HG03521 (cell line): ENCODE results near the gene ATP6V0E1.
"Not testable (repeated sequence)": the region's sequence is repeated elsewhere in the genome, so short reads cannot be mapped to it uniquely, and the experiment has no call there.

Experiments
- ATAC-seq: cut with Tn5 transposase; IDR thresholded peaks from one replicate; pipeline ENCODE4 v1.9.1; 2021; ENCODE audit warnings: mild to moderate bottlenecking, moderate library complexity; ENCODE audit not compliant: unreplicated experiment

Gene ATP6V0E1

GRCh38 chr5:173001229-173001841, 17.8 kb downstream of the ATP6V0E1 start:
- ATAC-seq: peak; percentile 68

GRCh38 chr5:173003360-173003759, 19.8 kb downstream of the ATP6V0E1 start:
- no peak for ATAC-seq

- no peak for ATAC-seq
These were observed 20.4 kb downstream of the ATP6V0E1 start for GRCh38 chr5:173004013-173004412.

- no peak for ATAC-seq
These were observed 20.9 kb downstream of the ATP6V0E1 start for GRCh38 chr5:173004447-173004846.

- ATAC-seq: no peak
These were observed 26.4 kb downstream of the ATP6V0E1 start for GRCh38 chr5:173010021-173010420.

GRCh38 chr5:173010547-173011464, 27.2 kb downstream of the ATP6V0E1 start:
- ATAC-seq: no peak

GRCh38 chr5:173011566-173011965, 28.0 kb downstream of the ATP6V0E1 start:
- no peak for ATAC-seq

- ATAC-seq: no peak
These were observed 29.3 kb downstream of the ATP6V0E1 start for GRCh38 chr5:173012882-173013281.

- no peak for ATAC-seq
These were observed 31.1 kb downstream of the ATP6V0E1 start for GRCh38 chr5:173014671-173015070.

GRCh38 chr5:173015192-173015591, 31.6 kb downstream of the ATP6V0E1 start:
- no peak for ATAC-seq

- no peak for ATAC-seq
These were observed 32.3 kb downstream of the ATP6V0E1 start for GRCh38 chr5:173015598-173016455.

GRCh38 chr5:173016598-173017046, 33.1 kb downstream of the ATP6V0E1 start:
- no peak for ATAC-seq

GRCh38 chr5:173017087-173017486, 33.5 kb downstream of the ATP6V0E1 start:
- not testable (repeated sequence) for ATAC-seq

GRCh38 chr5:173018358-173018757, 34.8 kb downstream of the ATP6V0E1 start:
- no peak for ATAC-seq

- ATAC-seq: no peak
These were observed 36.6 kb downstream of the ATP6V0E1 start for GRCh38 chr5:173020154-173020581.

- no peak for ATAC-seq
These were observed 37.1 kb downstream of the ATP6V0E1 start for GRCh38 chr5:173020643-173021042.

GRCh38 chr5:173025651-173026050, 42.1 kb downstream of the ATP6V0E1 start:
- ATAC-seq: no peak

- ATAC-seq: no peak
These were observed 44.3 kb downstream of the ATP6V0E1 start for GRCh38 chr5:173027905-173028304.

GRCh38 chr5:173028811-173029327, 45.3 kb downstream of the ATP6V0E1 start:
- no peak for ATAC-seq

- no peak for ATAC-seq
These were observed 45.9 kb downstream of the ATP6V0E1 start for GRCh38 chr5:173029499-173029921.

GRCh38 chr5:173032096-173032495, 48.5 kb downstream of the ATP6V0E1 start:
- not testable (repeated sequence) for ATAC-seq
